Natural killer cell (primary cell): Measurements from ENCODE around the gene PCNX1. TPM values are rescaled to one million over a fixed set of nuclear protein-coding genes. Genes with fewer than 3 reads are reported as not detected.

Source experiments
- ATAC-seq, 3 donors: fragments of 150-1000 bp in 2 of 3; fragments of 200-7000 bp in 1 of 3; cut with Tn5 transposase; 1 replicate in 1 of 3; 2 replicates in 2 of 3; pipeline ENCODE4 v1.10.0; 2021; ENCODE audit warnings: mild to moderate bottlenecking in 2 of 3, moderate library complexity in 2 of 3
- DNase-seq, 2 donors: peaks; one replicate each; pipeline versions ENCODE4 v3.0.0 to v3.0.0-alpha.2; 2013 to 2021; ENCODE audit warnings: mixed read lengths in 1 of 2
- H3K27ac ChIP-seq: one replicate; pipeline ENCODE4 v1.5.1; 2013; ENCODE audit warnings: mild to moderate bottlenecking, low read length
- H3K27me3 ChIP-seq: one replicate; pipeline ENCODE4 v1.6.1; 2013; ENCODE audit warnings: low read length; ENCODE audit not compliant: control insufficient read depth, insufficient read depth
- H3K36me3 ChIP-seq: one replicate; pipeline ENCODE4 v1.6.1; 2013; ENCODE audit warnings: low read length; ENCODE audit not compliant: control insufficient read depth, insufficient read depth
- H3K4me1 ChIP-seq: one replicate; pipeline ENCODE4 v1.6.1; 2013; ENCODE audit warnings: low read length; ENCODE audit not compliant: control insufficient read depth, insufficient read depth
- H3K4me3 ChIP-seq: one replicate; pipeline ENCODE4 v1.5.1; 2013; ENCODE audit warnings: low read length
- H3K9me3 ChIP-seq: one replicate; pipeline ENCODE4 v1.6.1; 2013; ENCODE audit warnings: low read length; ENCODE audit not compliant: control insufficient read depth, insufficient read depth
- H3K27ac Mint-ChIP-seq, 2 donors: one replicate each; pipeline ENCODE4 v1.8.0; 2022; ENCODE audit warnings: mild to moderate bottlenecking in 2 of 2, mixed read lengths in 2 of 2, moderate library complexity in 1 of 2
- H3K27me3 Mint-ChIP-seq, 2 donors: one replicate each; pipeline ENCODE4 v1.8.0; 2022; ENCODE audit warnings: low read depth in 2 of 2, mixed read lengths in 2 of 2
- H3K36me3 Mint-ChIP-seq: one replicate; pipeline ENCODE4 v1.8.0; 2022; ENCODE audit warnings: mixed read lengths
- H3K4me1 Mint-ChIP-seq, 2 donors: one replicate each; pipeline ENCODE4 v1.8.0; 2022; ENCODE audit warnings: mixed read lengths in 2 of 2
- H3K4me3 Mint-ChIP-seq: one replicate; pipeline ENCODE4 v1.8.0; 2022; ENCODE audit warnings: mild to moderate bottlenecking, moderate library complexity, mixed read lengths
- H3K9me3 Mint-ChIP-seq, 2 donors: one replicate each; pipeline ENCODE4 v1.8.0; 2022; ENCODE audit warnings: mixed read lengths in 2 of 2
- CTCF ChIP-seq: fragments of 200-600 bp; IDR thresholded peaks from one replicate; pipeline ENCODE4 v1.8.0; 2022; ENCODE audit warnings: antibody characterized with exemption
- WGBS: methylation state at CpG from one replicate; pipeline ENCODE4 v1.1.7; 2013; ENCODE audit warnings: missing lambda C conversion rate; ENCODE audit not compliant: insufficient coverage; 5-methylcytosine and 5-hydroxymethylcytosine counted together
- intact Hi-C: fragments of 100-400 bp; cut with micrococcal nuclease; formaldehyde crosslinking; loops from one replicate; pipeline ENCODE4 v1.14.2; 2022
- total RNA-seq, 4 donors: library from RNA; stranded (reverse); fragments of 120-200 nt in 1 of 4; gene quantifications; one replicate each; pipeline versions ENCODE4 v1.2.3 to v1.2.4, GENCODE V29; 2013 to 2022

PCNX1 gene
- total RNA-seq, 3 donors from 2014 or later (not counting 1 experiment from before 2014, with no cell fraction given): 79.8 to 124 (median 119) TPM

GRCh38 chr14:70893858-70894291 is 13.4 kb upstream of the PCNX1 start:
- Mint-ChIP-seq H3K9me3 (no peaks in the 10 kb centered on the region), H3K36me3 (no peaks in the 10 kb centered on the region), H3K4me3 (no peak overlapping the region), H3K4me1 (peaks cover 8 to 34% of the 10 kb centered on the region in 2 donors), H3K27me3 (peaks cover 10 to 43% of the 10 kb centered on the region in 2 donors), H3K27ac (peak overlapping the region in 1 of 2 donors; percentile 15)
- Histone ChIP-seq H3K4me1 (peaks cover 2% of the 10 kb centered on the region), H3K27ac (no peak overlapping the region), H3K27me3 (no peaks in the 10 kb centered on the region), H3K36me3 (no peaks in the 10 kb centered on the region), H3K9me3 (no peaks in the 10 kb centered on the region), H3K4me3 (no peak overlapping the region)
- ATAC-seq: no peak
- no peak for DNase-seq
- intact Hi-C loops: no loop called here
- no peak for TF ChIP-seq CTCF
- WGBS: 68% methylated on average over 5 of the region's 5 CpGs

- peak; percentile 51 to 69 (median 62) for ATAC-seq
- intact Hi-C loops: no loop called here
- peaks cover 0 to 26% of the 10 kb centered on the region in 2 donors for H3K4me1 Mint-ChIP-seq
These were observed 12.4 kb upstream of the PCNX1 start for GRCh38 chr14:70894868-70895267.

GRCh38 chr14:70896317-70896716 is 10.9 kb upstream of the PCNX1 start:
- intact Hi-C loops: no loop called here

More at GRCh38 chr14:70894868-70895267, 12.4 kb upstream of the PCNX1 start:
- DNase-seq: no peak
- Mint-ChIP-seq H3K27ac (peak overlapping the region in 1 of 2 donors; percentile 15), H3K36me3 (no peaks in the 10 kb centered on the region), H3K4me3 (no peak overlapping the region), H3K27me3 (peaks cover 12 to 38% of the 10 kb centered on the region in 2 donors), H3K9me3 (no peaks in the 10 kb centered on the region)
- no peak overlapping the region for H3K4me3 ChIP-seq
- no peaks in the 10 kb centered on the region for H3K9me3 ChIP-seq
- H3K27me3 ChIP-seq: no peaks in the 10 kb centered on the region
- H3K27ac ChIP-seq: no peak overlapping the region
- no peaks in the 10 kb centered on the region for H3K4me1 ChIP-seq
- 41% methylated on average over 2 of the region's 2 CpGs for WGBS
- H3K36me3 ChIP-seq: no peaks in the 10 kb centered on the region
- TF ChIP-seq CTCF: no peak

More at GRCh38 chr14:70896317-70896716, 10.9 kb upstream of the PCNX1 start:
- DNase-seq (no peak), ATAC-seq (no peak)
- H3K27ac ChIP-seq: no peak overlapping the region
- no peak overlapping the region for H3K4me3 Mint-ChIP-seq
- H3K36me3 ChIP-seq: no peaks in the 10 kb centered on the region
- no peaks in the 10 kb centered on the region for H3K36me3 Mint-ChIP-seq
- H3K27me3 ChIP-seq: no peaks in the 10 kb centered on the region
- peaks cover 0 to 26% of the 10 kb centered on the region in 2 donors for H3K4me1 Mint-ChIP-seq
- H3K27ac Mint-ChIP-seq: no peak overlapping the region
- no peaks in the 10 kb centered on the region for H3K4me1 ChIP-seq
- no peaks in the 10 kb centered on the region for H3K9me3 Mint-ChIP-seq
- WGBS: 75% methylated on average over 1 of the region's 1 CpG
- H3K9me3 ChIP-seq: no peaks in the 10 kb centered on the region
- no peak for TF ChIP-seq CTCF
- H3K4me3 ChIP-seq: no peak overlapping the region
- H3K27me3 Mint-ChIP-seq: peaks cover 12 to 38% of the 10 kb centered on the region in 2 donors
